Activated naive CD4-positive, alpha-beta T cell treated with anti-CD3 and anti-CD28 coated beads, Interleukin-2, amount 50 U/mL, for 72 hours (primary cell): ENCODE results near the gene OR6B2. TPM values are rescaled to one million over a fixed set of nuclear protein-coding genes. Genes with fewer than 3 reads are reported as not detected.
A peak's percentile ranks its signal among the peaks of the same experiment; 100 is the strongest.
"Not testable (repeated sequence)": the region's sequence is repeated elsewhere in the genome, so short reads cannot be mapped to it uniquely, and the experiment has no call there.

Source experiments
- ATAC-seq, 2 donors: fragments of 150-1000 bp; cut with Tn5 transposase; 2 replicates each; pipeline ENCODE4 v1.10.0; 2021; ENCODE audit warnings: mild to moderate bottlenecking in 2 of 2, moderate library complexity in 2 of 2
- DNase-seq, 2 donors: peaks; one replicate each; pipeline ENCODE4 v3.0.0; 2021 to 2022; ENCODE audit warnings: low spot score in 2 of 2
- H3K27ac Mint-ChIP-seq, 2 donors: one replicate each; pipeline ENCODE4 v1.8.0; 2022; ENCODE audit warnings: mild to moderate bottlenecking in 2 of 2, mixed read lengths in 2 of 2
- H3K36me3 Mint-ChIP-seq, 2 donors: one replicate each; pipeline ENCODE4 v1.8.0; 2022; ENCODE audit warnings: mixed read lengths in 2 of 2
- H3K9me3 Mint-ChIP-seq, 2 donors: one replicate each; pipeline ENCODE4 v1.8.0; 2022; ENCODE audit warnings: mixed read lengths in 2 of 2
- total RNA-seq, 2 donors: library from RNA; stranded (reverse); gene quantifications; one replicate each; pipeline ENCODE4 v1.2.3, GENCODE V29; 2022

OR6B2 gene
- total RNA-seq, 2 donors from 2014 or later: not detected

DNA sequence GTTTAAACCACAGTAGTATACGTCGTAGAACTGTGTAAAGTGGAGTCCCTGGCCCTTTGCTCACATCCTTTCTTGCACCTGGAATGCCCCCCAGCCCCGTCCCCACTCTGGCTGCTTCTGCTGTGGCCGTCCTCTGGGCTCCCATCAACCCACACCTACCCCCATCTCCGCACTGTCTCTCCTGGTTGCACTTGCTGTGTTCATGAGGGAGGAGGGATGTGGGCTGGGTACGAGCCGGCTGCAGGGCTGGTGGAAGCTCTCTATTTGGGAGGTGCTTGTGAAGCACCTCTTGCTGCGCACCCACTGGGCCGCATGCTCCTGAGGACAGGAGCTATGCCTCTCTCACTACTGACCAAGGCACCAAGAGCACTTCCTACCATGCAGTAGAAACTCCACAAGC lies 18.0 kb upstream of the OR6B2 start:
- Mint-ChIP-seq H3K27ac (no peak overlapping the region), H3K9me3 (no peaks in the 10 kb centered on the region), H3K36me3 (no peaks in the 10 kb centered on the region)
- DNase-seq (no peak), ATAC-seq (no peak)

DNA sequence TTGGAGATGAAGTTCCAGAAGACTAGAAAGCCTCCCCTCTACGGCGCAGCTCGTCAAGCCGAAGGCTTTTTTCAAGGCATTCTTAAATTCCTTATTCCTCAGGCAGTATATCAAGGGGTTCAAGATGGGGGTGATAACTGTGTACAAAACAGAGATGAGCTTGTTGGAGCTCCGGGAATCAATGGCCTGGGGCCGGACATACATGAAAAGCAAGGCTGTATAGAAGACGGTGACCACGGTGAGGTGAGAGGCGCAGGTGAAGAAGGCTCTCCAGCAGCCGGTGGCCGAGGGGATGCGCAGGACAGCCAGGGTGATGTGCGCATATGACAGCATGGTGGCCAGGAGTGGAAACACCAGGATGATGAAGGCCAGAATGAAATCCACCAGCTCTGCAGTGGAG lies 14.9 kb upstream of the OR6B2 start:
- no peaks in the 10 kb centered on the region for H3K36me3 Mint-ChIP-seq
- no peak for DNase-seq
- H3K27ac Mint-ChIP-seq: no peak overlapping the region
- H3K9me3 Mint-ChIP-seq: no peaks in the 10 kb centered on the region
- ATAC-seq: no peak

DNA sequence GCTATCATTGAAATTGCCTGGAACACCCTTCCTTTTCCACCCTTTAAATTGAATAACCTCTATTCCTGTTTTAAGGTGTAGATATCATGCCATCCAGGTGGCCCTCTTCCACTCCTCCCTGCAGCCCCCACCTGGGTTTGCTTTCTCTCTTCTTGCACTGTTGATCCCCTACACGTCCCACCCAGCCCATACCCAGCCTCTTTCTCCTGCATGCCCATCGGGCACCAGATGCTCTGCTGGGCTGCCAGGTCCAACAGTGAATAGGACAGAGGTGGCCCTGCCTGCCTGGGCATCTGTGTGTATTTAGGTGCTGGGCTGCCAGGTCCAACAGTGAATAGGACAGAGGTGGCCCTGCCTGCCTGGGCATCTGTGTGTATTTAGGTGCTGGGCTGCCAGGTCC lies 13.9 kb upstream of the OR6B2 start:
- not testable (repeated sequence) for H3K27ac Mint-ChIP-seq, ATAC-seq, H3K9me3 Mint-ChIP-seq, DNase-seq, H3K36me3 Mint-ChIP-seq

- ATAC-seq (no peak), DNase-seq (no peak)
- no peak overlapping the region for H3K27ac Mint-ChIP-seq
- no peaks in the 10 kb centered on the region for H3K36me3 Mint-ChIP-seq
- no peaks in the 10 kb centered on the region for H3K9me3 Mint-ChIP-seq
These were observed 13.2 kb upstream of the OR6B2 start for GRCh38 chr2:240043279-240043989.

- Mint-ChIP-seq H3K36me3 (no peaks in the 10 kb centered on the region), H3K9me3 (no peaks in the 10 kb centered on the region), H3K27ac (no peak overlapping the region)
- DNase-seq: no peak
- ATAC-seq: no peak
These were observed 12.5 kb upstream of the OR6B2 start for GRCh38 chr2:240042740-240043139.

DNA sequence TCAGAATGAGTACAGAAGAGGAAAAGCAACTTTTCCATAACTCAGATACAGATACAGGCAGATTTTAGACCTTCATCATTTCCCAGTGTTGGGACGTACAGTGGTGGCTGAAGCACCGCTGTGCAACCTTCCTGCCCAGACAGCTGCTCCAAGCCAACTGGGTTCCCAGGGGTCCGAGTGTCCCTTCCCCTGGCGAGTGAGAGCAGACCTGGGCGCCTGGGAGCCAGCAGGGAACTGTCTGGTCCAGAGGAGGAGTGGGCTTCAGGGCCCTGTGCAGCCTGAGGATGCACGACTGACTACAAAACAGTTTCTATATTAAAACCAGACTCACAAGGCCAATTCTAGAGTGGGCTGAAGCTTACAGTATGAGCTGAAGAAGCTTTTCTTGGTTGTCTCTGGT lies 11.1 kb upstream of the OR6B2 start:
- no peak overlapping the region for H3K27ac Mint-ChIP-seq
- no peaks in the 10 kb centered on the region for H3K36me3 Mint-ChIP-seq
- DNase-seq (no peak), ATAC-seq (no peak)
- H3K9me3 Mint-ChIP-seq: no peaks in the 10 kb centered on the region

DNA sequence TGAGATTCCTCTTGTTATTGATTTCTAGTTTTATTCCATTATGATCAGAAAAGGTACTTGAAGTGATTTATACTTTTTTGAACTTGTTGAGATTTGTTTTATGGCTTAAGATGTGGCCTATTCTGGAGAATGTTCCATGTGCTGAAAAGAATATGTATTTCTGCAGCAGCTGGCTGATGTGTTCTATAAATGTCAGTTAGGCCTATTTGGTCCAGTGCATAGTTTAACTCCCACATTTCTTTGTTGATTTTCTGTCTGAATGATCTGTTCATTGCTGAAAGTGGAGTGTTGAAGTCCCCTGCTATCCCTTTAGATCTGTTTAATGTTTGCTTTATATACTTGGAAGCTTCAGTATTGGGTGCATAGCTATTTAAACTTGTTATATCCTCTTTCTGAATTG lies 7.1 kb upstream of the OR6B2 start:
- H3K9me3 Mint-ChIP-seq: no peaks in the 10 kb centered on the region
- H3K36me3 Mint-ChIP-seq: no peaks in the 10 kb centered on the region
- no peak overlapping the region for H3K27ac Mint-ChIP-seq
- no peak for DNase-seq
- ATAC-seq: no peak

- Mint-ChIP-seq H3K9me3 (no peaks in the 10 kb centered on the region), H3K27ac (no peak overlapping the region), H3K36me3 (no peaks in the 10 kb centered on the region)
- no peak for DNase-seq
- ATAC-seq: no peak
These were observed 3.1 kb upstream of the OR6B2 start for GRCh38 chr2:240033330-240033678.

GRCh38 chr2:240032406-240033329 lies 2.4 kb upstream of the OR6B2 start:
- no peaks in the 10 kb centered on the region for H3K36me3 Mint-ChIP-seq
- ATAC-seq: no peak
- DNase-seq: no peak
- H3K9me3 Mint-ChIP-seq: no peaks in the 10 kb centered on the region
- no peak overlapping the region for H3K27ac Mint-ChIP-seq

- peak overlapping the region; percentile 92 to 99 for H3K27ac Mint-ChIP-seq
- ATAC-seq (peak; percentile 43 to 48), DNase-seq (peak in 1 of 2 donors; percentile 15)
- peaks cover 15 to 16% of the 10 kb centered on the region in 2 donors for H3K36me3 Mint-ChIP-seq
- no peaks in the 10 kb centered on the region for H3K9me3 Mint-ChIP-seq
These were observed 5.5 kb downstream of the OR6B2 start for GRCh38 chr2:240024766-240025165.

GRCh38 chr2:240023792-240024191 lies 6.4 kb downstream of the OR6B2 start:
- Mint-ChIP-seq H3K27ac (peak overlapping the region in 1 of 2 donors; percentile 92), H3K9me3 (no peaks in the 10 kb centered on the region), H3K36me3 (peaks cover 15 to 16% of the 10 kb centered on the region in 2 donors)
- no peak for ATAC-seq
- no peak for DNase-seq

- peak in 1 of 2 donors; percentile 37 for ATAC-seq
- Mint-ChIP-seq H3K27ac (no peak overlapping the region), H3K36me3 (peaks cover 14 to 15% of the 10 kb centered on the region in 2 donors), H3K9me3 (no peaks in the 10 kb centered on the region)
- peak in 1 of 2 donors; percentile 75 for DNase-seq
These were observed 8.6 kb downstream of the OR6B2 start for GRCh38 chr2:240021488-240022104.

- DNase-seq (no peak), ATAC-seq (no peak)
- no peak overlapping the region for H3K27ac Mint-ChIP-seq
- H3K36me3 Mint-ChIP-seq: peaks cover 8 to 16% of the 10 kb centered on the region in 2 donors
- H3K9me3 Mint-ChIP-seq: no peaks in the 10 kb centered on the region
These were observed 12.0 kb downstream of the OR6B2 start for GRCh38 chr2:240018071-240018750.

GRCh38 chr2:240014327-240014726 lies 15.9 kb downstream of the OR6B2 start:
- no peak for DNase-seq
- no peak for ATAC-seq
- H3K36me3 Mint-ChIP-seq: peaks cover 0 to 5% of the 10 kb centered on the region in 2 donors
- H3K9me3 Mint-ChIP-seq: no peaks in the 10 kb centered on the region
- H3K27ac Mint-ChIP-seq: no peak overlapping the region

DNA sequence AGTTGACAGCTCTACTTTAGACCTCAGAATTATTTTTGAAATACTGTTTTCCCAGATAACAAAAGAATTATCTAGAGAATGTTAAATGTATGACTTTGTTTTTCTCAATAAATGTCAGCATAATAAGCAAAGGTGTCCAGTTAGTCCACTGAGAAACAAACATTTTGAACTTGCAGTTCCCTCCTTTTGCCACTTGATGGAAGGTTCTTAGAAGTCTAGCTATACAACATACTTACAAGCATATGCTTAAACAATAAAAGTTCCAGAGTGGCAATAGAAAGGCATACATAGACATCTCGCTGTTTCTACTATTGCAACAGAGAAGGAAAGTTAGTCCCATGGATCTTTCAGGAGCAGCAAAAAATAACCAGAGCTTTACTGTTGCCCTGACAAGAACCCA lies 16.9 kb downstream of the OR6B2 start:
- DNase-seq (no peak), ATAC-seq (no peak)
- Mint-ChIP-seq H3K27ac (no peak overlapping the region), H3K9me3 (no peaks in the 10 kb centered on the region), H3K36me3 (peaks cover 0 to 5% of the 10 kb centered on the region in 2 donors)

GRCh38 chr2:240002983-240003382 lies 27.2 kb downstream of the OR6B2 start:
- DNase-seq (no peak), ATAC-seq (no peak)
- Mint-ChIP-seq H3K27ac (peak overlapping the region in 1 of 2 donors; percentile 44), H3K36me3 (peaks cover 2 to 12% of the 10 kb centered on the region in 2 donors), H3K9me3 (no peaks in the 10 kb centered on the region)

GRCh38 chr2:240000671-240001070 lies 29.6 kb downstream of the OR6B2 start:
- Mint-ChIP-seq H3K9me3 (no peaks in the 10 kb centered on the region), H3K27ac (no peak overlapping the region), H3K36me3 (peaks cover 0 to 7% of the 10 kb centered on the region in 2 donors)
- DNase-seq: no peak
- ATAC-seq: no peak
